NCI-H128 (cell line): ENCODE results near the gene LIPK.
"Not testable (repeated sequence)": the region's sequence is repeated elsewhere in the genome, so short reads cannot be mapped to it uniquely, and the experiment has no call there.

Experiments
- DNase-seq: peaks from one replicate; lab custom pipeline; 2025; ENCODE audit not compliant: unreplicated experiment; lab: John Stamatoyannopoulos, UW

Gene LIPK

DNA sequence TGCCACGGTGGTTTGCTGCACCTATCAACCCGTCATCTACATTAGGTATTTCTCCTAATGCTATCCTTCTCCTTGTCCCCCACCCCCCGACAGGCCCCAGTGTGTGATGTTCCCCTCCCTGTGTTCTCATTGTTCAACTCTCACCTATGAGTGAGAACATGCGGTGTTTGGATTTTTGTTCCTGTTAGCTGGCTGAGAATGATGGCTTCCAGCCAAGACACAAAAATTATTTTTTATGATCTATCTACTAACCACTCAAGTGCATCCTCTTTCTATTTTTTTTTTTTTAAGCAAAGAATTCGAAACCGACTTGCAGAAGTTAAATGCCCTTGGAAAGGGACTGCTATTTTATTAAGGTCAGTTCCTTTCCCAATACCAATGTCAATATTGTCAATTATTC, 3.3 kb downstream of the LIPK start:
- DNase-seq: not testable (repeated sequence)

DNA sequence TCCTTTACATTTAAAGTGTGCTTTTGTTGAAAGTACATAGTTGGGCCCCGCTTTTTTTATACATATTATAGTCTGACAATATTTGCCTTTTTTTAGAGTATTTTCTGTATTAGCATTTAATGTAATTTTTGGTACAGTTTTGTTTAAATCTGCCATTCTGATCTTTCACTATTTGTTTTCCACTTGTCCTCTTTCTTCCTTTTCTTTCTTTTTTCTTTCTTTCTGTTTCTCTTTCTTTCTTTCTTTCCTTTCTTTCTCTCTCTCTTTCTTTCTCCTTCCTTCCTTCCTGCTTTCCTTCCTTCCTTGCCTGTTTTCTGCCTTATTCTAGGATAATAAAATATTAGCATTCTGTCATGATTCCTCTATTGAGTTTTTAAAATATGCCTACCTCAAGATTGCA, 9.5 kb downstream of the LIPK start:
- no peak for DNase-seq

DNA sequence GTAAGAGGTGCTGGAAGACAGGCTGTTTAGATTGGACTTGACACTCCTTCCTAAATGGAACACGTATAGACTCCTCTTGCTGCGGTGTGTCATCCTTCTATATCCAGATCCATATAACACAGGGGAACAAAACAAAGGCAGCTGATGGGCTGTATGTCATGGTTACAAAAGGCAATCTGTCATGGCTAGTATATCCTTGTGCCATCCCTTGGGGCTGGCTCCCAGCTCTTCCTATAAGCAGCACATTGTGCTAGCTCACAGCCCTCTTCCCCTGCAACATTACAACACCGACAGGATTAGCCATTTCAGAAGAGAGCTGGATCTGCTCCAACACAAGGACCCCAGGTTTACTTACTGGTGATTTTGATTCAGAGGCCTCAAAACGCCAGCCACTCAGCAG, 15.3 kb downstream of the LIPK start:
- DNase-seq: no peak

DNA sequence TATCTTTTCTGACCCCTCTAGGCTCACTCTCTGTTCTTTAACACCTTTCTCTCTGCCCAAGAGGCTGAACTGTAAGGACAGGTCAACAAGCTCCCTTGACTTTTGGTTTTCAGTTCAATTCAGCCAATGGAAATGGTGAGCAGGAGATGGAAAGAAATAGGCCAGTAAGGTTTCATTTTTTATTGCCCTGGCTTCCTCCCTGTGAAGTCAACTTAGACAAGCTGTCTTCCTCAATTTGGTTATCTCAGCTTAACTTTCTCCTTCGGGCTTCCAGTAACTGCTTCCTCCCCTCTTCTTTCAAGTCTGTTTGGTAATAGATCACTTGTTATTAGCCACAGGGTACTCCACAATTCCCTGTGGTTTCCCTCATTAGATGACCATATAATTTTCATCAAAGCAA, 19.7 kb downstream of the LIPK start:
- no peak for DNase-seq

DNA sequence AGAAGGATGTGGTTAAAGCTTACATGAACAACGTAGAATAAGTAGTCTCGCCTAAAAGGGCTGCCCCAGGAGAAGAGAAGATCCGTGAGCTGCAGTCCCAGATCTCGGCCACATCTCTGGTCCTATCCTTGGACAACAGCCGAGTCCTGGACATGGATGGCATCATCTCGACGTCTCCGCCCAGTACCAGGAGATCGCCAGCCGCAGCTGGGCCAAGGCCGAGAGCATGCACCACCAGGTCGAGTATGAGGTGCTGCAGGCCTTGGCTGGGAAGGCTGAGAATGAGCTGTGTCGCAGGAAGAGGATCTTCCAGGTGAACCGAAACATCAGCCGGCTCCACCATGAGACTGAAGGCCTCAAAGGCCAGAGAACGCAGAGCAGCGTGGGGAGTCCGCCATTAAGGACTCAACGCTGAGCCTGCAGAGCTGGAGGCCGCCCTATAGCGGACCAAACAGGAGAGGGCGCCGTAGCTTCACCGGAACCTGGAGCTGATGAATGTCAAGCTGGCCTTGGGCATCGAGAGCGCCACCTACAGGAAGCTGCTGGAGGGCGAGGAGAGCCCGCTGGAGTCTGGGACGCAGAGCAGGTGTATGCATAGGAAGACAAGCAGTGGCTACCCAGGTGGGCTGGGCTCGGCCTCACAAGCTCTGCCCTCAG, 22.2 kb downstream of the LIPK start:
- no peak for DNase-seq

DNA sequence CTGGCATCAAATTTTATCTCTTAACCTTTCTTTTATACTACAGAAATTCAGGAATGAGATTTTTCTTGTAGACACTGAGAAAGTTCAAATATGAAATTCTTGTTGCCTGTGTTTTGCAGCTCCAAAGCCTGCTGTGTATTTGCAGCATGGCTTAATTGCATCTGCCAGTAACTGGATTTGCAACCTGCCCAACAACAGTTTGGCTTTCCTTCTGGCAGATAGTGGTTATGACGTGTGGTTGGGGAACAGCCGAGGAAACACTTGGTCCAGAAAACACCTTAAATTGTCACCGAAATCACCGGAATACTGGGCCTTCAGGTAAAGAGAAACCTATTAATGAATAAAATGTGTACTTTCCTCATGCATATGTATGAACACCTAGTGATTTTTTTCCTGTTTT, 24.8 kb downstream of the LIPK start:
- DNase-seq: no peak

DNA sequence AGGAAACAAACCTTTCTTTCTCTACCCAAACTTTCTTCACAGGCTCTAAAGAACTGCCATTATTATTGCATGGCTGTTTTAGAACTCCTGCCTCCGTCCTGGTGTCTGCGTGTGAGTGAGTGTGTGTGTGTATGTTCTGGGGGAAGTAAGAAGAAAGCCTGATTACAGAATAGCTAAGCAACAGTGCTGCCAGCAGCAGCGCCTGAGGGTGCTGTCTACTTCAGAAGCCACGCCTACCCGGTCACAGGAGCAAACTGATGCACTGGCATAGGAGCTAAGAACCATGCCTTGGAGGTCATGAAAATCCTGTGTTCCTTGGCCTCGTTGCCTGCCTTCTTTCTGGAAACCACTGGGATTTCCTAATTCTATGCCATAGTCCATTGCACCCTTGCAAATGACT, 25.2 kb downstream of the LIPK start:
- DNase-seq: no peak

DNA sequence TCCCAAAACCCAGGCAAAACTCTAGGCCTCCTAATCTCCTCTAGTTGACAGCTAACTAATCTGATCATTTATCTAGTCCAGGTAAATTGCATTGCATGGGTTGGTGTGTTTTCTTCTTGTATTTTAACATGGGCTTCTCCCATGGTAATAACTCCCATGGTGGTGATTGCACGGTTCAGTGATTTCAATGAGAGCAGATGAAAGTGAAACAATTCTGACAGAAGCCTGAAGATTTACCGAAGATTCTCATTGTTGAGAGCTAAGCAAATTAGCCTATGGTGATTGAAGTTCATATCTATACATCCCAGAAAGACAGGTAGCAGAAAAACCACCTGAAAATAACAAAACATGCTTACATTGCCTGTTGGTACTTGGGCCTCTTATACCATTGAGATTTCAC, 27.2 kb downstream of the LIPK start:
- DNase-seq: no peak

DNA sequence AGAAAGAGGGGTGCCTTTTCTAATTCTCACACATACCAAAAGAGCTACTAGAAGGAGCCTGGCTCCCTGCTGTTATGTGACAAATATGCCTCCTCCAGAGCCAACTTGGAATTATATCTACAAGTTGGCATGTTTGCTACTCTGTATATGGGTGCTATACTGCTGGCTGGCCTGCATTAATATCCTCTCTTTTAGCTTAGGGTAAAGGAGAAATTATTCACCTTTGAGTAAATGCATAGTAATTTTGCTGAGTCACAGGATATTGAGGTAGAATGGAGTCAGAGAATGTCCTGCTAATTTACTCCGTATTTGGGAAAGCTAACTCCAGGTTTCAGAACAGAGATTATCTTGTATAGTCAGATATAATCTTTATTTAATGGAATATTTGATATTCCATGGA, 29.6 kb downstream of the LIPK start:
- DNase-seq: no peak

DNA sequence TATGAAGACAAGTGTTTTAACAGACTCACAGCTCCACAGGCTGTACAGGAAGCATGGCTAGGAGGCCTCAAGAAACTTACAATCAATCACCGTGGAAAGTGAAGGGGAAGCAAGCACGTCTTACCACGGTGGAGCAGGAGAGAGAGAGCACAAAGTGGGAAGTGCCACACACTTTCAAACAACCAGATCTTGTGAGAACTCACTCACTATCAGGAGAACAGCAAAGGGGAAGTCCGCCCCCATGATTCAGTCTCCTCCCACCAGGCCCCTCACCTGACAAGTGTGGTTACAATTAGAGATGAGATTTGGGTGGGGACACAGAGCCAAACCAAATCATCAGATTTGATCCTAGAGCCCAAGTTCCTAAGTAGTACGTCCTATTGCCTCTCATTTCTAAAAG, 35.9 kb downstream of the LIPK start:
- DNase-seq: not testable (repeated sequence)

DNA sequence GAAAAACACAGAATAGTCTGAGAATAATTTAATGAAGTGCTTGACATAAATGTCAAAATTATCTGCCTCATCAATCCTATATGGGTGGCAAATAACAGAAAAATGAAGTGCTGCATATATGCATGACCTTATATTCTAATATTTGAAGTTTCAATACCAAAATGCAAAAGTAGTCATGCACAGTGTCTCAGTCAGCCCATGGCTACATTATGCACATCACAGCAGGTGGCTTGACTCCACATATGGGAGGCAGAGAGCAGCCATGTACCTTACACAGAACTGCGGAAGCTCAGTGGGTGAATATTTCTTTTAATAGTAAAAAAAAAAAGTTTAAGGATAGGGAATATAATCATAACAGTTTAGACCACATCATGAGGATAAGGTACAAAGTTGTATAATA, 36.4 kb downstream of the LIPK start:
- DNase-seq: no peak

DNA sequence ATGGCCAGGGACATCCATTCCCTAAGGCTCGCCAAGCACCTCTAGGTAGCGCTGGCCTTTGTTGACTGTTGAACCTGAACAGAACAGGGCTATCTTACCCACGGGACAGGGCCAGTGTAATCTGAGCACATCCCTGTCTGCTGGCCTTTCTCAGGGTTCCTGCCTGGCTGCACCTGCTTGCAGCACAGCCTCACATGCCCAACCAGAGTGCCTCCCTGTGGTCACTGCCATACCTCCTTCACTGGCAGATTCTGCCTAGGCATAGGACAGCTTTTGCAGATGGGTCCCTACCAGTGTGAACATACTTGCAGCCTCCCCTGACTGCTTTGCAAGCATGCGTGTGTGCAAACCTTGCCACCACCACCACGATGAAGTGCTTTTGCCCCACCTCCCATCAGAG, 38.0 kb downstream of the LIPK start:
- no peak for DNase-seq

DNA sequence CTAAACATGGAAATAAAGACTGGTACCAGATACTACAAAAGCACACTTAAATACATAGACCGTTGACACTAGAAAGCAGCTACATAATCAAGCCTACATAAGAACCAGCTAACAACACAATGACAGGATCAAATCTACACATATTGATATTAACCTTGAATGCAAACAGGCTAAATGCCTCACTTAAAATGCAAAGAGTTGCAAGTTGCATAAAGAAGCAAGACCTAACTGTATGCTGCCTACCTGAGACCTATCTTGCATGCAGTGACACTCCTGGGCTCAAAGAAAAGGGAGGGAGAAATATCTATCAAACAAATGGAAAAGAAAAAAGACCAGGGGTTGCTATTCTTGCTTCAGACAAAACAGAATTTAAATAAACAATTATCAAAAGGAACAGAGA, 39.6 kb downstream of the LIPK start:
- DNase-seq: no peak

DNA sequence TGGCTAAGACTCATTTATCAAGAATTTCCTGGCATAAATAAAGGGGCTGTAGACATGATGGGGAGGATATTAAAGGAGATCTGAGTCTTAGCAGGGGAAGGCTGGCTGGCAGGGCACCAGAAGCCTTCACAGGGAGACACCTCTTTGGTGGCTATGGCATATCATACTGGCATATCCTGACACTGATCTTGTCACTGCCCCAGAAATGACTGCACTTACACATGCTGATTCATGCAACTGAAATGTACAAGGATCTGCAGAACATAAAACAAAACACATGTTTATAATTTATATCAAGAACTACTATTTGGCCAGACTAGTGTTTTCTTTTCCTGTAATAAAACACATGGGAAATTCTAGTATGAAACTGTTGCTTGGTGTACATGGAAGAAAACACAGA, 48.2 kb downstream of the LIPK start:
- DNase-seq: no peak

DNA sequence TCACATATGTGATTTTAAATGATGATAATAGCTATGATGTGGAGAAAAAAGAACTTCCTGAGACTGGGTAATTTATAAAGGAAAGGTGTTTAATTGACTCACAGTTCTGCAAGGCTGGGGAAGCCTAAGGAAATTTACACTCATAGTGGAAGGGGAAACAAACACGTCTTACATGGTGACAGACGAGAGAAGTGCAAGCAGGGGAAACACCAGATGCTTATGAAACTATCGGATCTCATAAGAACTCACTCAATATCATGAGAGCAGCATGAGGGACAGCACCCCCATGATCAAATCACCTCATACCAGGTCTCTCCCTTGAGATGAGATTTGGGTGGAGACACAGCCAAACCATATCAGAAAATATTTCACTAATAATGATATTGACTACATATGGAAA, 49.7 kb downstream of the LIPK start:
- no peak for DNase-seq

DNA sequence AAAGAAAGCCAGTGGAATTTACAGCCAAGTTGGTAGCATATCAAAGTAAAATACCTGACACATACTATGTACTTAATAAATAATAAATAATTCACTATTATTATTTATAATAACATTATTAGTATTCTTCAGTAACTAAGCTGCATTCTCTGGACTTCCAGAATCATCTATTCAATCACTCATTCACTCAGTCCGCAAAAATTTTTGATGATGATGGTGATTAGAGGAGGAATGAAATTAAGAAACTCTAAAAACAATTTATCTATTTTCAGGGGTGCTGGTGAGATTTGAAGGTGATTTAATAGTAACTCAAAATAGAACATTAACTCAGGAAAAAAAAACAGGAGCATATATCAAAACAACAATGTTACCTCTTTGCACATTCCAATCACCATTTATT, 50.6 kb downstream of the LIPK start:
- no peak for DNase-seq

DNA sequence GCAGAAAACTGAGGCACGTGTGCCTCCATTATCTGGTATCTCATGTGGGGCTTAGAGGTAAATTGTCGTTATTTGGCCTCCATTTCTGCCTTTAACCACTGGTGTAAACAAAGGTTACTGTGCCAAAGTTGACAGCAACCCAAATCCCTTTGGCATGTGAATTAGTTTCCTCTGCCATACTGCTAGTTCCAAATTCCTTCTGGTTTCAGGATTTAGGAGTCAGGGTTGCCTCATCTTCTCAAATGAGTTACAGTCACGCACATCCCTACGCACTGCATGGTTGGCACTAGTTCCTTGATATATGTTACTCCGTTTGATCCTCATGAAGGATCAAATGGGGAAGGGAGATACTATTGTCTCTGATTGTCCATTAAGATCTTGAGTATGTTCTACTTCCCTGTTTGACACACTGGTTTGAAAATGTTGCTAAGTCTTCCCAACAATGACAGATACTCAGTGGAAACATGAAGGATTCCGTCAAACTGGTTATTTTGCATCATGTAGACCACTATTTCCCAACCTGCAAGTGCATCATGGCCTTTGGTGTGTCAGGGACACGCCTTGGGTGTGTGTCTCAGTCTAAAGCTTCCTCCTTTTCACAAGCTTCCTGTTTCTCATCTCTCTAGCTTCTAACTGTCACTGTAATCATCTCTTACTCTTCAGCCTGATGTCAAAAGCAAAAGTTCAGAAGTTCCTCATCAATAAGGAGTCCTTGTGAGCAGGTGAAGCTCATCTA, 53.5 kb downstream of the LIPK start, which contains the start of gene LIPN:
Gene LIPN (plus strand): TSS at position 655 of the 736 bp plus-strand sequence. CDS start 1,386 bp downstream, outside the sequence.
- DNase-seq: no peak

DNA sequence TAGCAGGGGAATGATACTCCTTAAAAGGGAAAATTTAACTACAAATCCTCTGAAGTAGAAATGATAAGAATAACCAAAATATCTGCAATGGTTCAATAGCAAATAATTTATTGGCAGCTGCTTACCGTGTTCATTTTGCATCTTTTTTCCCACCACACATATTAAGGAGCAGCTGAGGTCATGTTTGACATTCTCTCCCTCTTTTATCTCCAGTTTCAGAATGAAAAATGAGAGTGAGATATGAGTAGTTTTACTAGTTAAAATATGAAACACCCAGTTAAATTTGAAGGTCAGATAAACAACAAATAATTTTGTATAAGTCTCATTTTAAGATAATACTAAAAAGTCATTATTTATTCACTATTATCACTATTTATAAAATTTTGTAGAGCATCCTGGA, 56.9 kb downstream of the LIPK start:
- no peak for DNase-seq

DNA sequence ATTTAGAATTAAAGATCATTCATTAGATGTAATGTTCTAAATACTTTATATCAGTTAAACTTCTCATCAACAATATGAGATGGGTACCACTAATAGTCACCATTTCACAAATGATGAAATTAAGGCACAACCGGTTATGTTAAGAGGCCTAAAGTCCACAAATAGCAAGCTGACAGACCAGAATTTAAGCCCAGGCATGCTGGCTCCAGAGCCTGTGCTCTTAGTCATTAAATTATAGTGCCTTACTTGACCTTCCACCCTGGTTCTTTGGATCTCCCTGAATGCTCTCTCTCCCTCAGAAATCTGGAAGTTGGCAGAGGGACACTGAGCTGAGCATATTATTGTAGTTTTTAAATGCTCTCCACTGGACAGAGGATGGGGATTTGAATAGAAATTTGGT, 57.4 kb downstream of the LIPK start:
- DNase-seq: no peak

DNA sequence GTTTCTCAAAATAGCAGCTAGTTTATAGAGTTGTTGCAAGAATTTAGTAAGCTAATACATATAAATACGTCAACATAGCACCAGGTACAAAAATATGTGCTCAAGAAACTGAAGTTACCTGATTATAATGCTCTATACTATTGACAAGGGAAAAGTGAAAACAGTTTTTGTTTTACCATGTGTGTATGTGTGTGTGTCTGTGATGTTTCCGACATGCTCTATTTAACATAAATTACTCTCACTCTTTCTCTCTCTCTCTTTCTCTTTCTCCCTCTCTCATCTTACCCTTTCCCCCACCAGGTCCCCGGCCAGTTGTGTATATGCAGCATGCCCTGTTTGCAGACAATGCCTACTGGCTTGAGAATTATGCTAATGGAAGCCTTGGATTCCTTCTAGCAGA, 58.1 kb downstream of the LIPK start:
- no peak for DNase-seq

DNA sequence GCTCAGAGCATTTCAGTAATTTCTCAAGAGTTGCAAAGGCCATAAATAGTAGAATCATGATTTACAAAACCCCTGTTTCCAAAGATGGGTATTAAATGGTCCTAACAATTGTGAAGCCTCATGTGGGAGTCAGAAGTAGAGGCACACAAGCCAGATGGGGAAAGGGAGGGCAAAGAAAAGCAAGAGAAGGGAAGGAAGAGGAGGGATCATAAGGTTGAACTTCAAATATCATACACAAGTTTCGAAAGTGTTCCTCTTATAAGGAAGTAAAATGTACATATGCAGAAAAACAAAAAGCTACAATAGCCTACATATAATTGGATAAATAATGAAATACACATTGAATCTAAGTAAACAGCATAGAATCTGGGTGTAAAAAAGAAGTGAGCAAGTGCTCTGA, 59.8 kb downstream of the LIPK start:
- no peak for DNase-seq

DNA sequence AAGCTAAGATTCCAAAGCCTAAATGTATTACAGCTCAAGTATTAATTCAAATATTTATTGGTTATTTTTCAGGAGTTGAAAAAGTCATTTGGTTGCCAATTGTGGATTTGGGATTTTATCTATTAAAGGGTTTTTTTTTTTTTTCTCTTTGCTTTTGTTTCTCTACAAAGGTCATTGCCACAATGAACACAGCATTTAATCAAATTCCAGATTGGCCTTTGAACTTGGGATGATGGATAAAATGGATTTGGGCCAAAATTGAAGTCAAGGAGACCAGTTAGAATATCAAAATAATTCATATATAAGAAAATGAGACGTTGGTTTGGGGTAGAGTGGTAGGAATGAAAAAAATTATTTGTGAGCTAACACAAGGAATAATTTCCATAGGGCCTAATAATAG, 63.3 kb downstream of the LIPK start:
- DNase-seq: no peak

DNA sequence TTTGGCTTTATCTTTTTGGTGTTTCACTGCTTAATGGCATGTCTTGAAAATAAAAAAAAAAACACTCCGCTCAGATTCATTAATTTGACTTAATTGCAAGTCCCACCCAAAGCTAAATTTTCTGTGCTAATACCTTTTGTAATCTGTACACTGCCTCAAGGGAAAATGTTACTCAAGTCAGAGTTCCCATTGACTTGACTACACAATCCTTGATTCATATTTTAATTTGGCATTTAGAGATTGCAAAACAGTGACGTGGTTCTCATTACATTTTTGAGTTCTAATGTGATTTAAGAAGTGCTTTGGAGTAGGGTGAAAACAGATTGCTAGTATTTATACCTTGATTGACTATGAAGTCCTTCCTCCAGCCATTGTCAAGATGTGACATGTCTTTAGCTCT, 75.2 kb downstream of the LIPK start:
- no peak for DNase-seq
